Subcutaneous adipose tissue (tissue), 4 donors: ENCODE measurements around the gene LBP. TPM values are rescaled to one million over a fixed set of nuclear protein-coding genes. Genes with fewer than 3 reads are reported as not detected.

ENCODE experiments used
- total RNA-seq, 4 donors: library from RNA; depleted of rRNA; stranded (reverse); fragments of >200 nt; gene quantifications; one replicate each; pipeline ENCODE4 v1.1.0, GENCODE V29; 2016
- TF ChIP-seq, protein P1 (sequence below): fragments of 450-650 bp; IDR thresholded peaks from one replicate; pipeline ENCODE4 v1.5.1; 2016; ENCODE audit warnings: low read depth, mild to moderate bottlenecking, control low read depth, antibody characterized with exemption, moderate library complexity

LBP gene
- total RNA-seq, 4 donors from 2014 or later, result 2.6 to 34.4 (median 15.3) TPM

DNA sequence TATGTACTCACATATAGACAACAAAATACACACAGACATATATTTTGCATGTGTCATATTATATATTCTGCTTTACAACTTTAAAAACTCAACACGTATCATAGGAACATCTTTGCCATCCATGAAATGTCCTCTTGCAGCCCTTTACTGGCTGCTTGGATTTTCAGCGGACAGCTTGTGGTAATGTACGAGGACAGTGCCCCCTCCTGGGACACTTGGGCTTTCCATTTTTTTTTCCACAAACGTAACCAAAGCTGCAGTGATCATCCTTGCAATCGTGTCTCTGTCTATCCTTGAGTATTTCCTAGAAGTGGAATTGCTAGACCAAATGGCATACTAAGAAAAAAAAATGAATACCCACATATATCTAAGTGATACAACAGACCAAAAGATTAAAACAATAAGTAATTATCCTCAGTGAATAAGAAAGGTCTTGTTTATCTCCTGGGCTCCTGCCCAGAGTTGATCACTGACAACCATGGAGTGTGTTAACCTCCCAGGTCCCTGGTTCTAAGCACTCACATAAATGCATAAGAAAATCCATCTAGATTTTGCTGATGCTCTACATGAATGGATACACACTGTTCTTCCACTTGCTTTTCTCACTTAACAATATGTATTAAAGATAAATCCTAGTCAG, 24.2 kb upstream of the LBP start:
- TF ChIP-seq, protein P1, sequence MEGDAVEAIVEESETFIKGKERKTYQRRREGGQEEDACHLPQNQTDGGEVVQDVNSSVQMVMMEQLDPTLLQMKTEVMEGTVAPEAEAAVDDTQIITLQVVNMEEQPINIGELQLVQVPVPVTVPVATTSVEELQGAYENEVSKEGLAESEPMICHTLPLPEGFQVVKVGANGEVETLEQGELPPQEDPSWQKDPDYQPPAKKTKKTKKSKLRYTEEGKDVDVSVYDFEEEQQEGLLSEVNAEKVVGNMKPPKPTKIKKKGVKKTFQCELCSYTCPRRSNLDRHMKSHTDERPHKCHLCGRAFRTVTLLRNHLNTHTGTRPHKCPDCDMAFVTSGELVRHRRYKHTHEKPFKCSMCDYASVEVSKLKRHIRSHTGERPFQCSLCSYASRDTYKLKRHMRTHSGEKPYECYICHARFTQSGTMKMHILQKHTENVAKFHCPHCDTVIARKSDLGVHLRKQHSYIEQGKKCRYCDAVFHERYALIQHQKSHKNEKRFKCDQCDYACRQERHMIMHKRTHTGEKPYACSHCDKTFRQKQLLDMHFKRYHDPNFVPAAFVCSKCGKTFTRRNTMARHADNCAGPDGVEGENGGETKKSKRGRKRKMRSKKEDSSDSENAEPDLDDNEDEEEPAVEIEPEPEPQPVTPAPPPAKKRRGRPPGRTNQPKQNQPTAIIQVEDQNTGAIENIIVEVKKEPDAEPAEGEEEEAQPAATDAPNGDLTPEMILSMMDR, result no peak

GRCh38 chr20:38324159-38324558, 22.1 kb upstream of the LBP start:
- TF ChIP-seq, protein P1, result no peak

DNA sequence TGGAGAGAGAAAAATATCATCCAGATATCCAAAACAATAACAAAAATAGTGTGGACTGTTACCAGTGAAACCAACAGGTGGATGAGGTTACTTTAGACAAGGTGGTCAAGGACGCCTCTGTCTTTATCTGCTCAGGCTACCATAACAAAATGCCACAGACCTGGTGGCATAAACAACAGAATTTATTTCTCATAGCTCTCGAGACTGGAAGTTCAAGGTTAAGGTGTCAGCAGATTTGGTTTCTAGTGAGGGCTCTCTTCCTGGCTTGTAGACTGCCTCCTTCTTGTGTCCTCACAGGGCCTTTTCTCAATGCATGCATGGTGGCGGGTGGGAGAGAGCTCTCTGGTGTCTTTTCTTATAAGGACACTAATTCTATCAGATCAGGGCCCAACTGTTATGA, 21.1 kb upstream of the LBP start:
- TF ChIP-seq, protein P1, result no peak

- TF ChIP-seq, protein P1, result no peak
These were observed 20.4 kb upstream of the LBP start for GRCh38 chr20:38325905-38326304.

GRCh38 chr20:38326309-38326708, 20.0 kb upstream of the LBP start:
- TF ChIP-seq, protein P1, result no peak

DNA sequence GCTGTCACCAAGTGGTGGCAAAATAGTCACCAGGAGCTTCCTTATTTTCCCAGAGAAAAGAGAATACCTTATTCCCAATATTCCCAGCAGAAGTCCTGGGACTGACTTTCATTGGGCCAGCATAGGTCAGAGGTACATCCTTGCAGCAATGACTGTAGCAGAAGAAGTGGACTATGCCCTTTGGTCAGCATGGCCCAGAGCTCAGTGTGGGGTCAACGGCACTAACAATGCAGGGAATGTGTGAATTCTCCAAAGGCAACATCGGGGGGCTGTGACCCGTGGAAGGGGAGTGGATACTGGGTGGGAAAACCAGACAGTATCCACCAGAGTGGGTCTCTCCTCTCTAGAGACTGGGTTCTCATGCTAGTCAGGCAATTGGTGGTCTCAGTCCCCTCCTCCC, 15.6 kb upstream of the LBP start:
- TF ChIP-seq, protein P1, result no peak

GRCh38 chr20:38331245-38331644, 15.0 kb upstream of the LBP start:
- TF ChIP-seq, protein P1, result no peak
